HTR-8/SVneo (cell line): Measurements from ENCODE around the gene C17orf113.
"Not testable (repeated sequence)": the region's sequence is repeated elsewhere in the genome, so short reads cannot be mapped to it uniquely, and the experiment has no call there.

Source experiments
- DNase-seq: peaks from one replicate; pipeline ENCODE4 v3.0.0; 2011; ENCODE audit warnings: low spot score, mixed read lengths; ENCODE audit not compliant: insufficient read length
- FAIRE-seq: peaks from 2 replicates; lab custom pipeline; 2011; peaks lifted over from hg19 to GRCh38; lab: Jason Lieb, UNC

The C17orf113 gene

DNA sequence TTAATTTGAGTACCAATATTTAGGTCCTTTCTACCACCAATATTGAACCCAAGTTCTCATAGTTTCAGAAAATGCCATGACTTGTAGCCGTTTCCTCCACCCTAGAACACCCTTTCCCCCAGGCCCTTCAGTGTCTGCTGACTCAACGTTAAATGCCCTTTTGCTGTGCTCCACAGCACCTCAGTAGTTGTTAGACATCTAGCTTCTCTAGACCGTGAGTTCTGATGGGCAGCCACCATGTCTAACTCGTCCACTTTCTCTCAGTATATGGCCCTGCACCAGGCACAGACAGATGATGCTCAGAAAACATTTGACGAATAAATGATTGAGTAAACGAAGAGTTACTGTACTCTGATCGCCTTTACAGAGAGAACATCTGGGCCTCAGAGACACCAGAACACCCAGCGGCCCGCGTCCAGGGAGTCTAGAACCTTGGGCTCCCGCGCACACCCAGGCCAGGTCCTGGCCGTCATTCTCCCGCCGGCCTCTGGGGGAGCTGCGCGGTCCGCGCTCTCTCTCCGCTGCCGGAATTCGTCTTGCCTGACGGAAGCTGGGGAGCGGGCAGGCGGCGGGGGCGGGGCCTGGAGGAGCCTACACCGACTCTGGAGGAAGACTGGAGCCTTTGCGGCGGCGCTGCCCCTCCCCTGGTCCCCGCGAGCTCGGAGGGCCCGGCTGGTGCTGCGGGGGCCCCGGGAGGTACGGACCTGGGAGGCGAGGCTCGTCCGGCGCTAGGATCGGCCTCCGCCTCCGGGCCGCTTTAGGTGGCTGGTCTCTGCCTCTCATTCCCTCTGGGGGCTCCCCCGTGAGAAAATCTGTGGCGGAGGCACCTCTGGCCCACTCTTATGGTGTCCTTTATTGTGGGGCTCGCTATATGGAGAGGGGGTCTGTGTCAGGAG is 30.6 kb downstream of the C17orf113 start, which contains the start of gene NKIRAS2:
Gene NKIRAS2 (plus strand): TSS at position 582 of the 896 bp plus-strand sequence. CDS start 1,488 bp downstream, outside the sequence.
- DNase-seq: peak; percentile 97
- peak; percentile 40 for FAIRE-seq

DNA sequence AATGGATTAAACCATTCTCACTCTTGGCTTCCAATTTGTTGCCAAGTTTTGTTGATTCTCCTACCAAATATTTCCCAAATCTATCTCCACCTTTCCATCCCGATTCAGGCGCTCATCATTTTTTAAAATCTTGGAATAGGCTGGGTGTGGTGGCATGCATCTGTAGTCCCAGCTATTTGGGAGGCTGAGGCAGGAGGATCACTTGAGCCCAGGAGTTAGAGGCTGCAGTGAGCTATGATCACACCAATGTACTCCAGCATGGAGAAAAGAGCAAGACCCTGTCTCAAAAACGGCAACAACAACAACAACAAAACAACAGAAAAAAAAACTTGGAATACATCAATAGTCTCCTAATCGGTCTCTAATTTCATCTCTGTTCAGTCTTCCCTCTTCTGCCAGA is 31.4 kb downstream of the C17orf113 start:
- no peak for DNase-seq
- no peak for FAIRE-seq

- FAIRE-seq (no peak), DNase-seq (no peak)
Measured at GRCh38 chr17:42018339-42018738, 32.1 kb downstream of the C17orf113 start.

DNA sequence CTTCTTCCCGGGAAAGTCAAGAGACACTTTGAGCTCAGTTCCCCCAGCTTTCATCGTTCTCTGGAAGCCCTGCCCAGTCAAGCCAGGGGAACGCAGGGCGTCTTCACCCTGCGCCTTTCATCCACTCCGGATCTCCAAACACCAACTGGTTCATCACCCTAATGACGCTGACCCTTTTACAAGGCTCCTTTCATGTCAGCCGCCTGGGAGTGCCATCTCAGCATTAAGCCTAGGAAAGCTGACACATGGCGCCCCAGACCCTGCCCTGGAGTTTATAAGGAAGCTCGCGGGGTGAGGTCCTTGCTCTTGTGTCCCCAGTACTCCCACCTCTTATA is 32.6 kb downstream of the C17orf113 start:
- no peak for DNase-seq
- no peak for FAIRE-seq

DNA sequence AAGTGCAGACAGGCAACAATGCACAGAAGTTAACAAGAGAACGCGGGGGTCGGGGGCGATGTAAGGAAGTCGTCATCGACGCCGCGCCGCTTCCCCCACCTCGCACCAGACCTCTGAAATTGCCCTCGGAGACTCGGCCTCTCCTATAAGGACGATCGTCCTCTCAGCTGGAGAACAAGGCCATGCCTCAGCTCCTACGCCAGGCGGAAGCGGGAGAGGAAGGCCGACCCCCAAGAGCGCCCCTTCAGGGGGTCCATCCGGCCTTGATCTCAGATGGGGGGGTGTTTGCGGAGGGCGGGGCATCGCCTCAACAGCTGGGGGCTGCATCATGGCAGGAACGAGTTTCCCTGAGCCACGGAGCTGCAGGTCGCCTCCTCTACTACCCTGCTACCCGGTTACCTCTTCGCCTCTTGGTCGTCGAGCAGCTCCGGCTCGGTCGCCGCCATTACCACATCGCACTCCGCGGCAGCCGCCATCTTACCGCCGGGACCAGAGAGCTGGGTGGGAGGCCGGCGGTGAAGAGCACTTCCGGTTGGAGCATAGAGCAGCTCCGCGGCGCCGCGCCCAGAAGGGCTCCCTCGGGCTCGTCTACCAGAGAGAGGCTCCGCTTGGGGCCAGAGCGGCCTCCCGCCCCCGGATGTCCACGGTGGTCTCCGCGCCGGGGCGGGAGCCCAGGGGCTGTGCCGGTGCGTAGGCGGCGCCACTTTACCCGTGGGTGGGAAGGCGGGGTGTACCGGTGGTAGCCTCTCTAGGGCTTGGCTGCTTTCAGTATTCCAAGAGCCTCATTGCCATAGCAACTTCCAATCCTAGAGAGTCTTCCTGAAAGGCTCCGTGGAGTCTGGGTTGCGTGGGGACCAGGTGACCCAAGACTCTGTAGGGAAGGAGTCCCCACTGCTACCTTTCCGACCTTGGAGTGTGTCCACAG is 33.2 kb downstream of the C17orf113 start, which contains the start of gene DNAJC7:
Gene DNAJC7 (minus strand): TSS at position 499 of the 925 bp plus-strand sequence. CDS start 23 bp downstream, at position 476.
- DNase-seq (peak; percentile 93), FAIRE-seq (peak; percentile 92)

- DNase-seq: no peak
- no peak for FAIRE-seq
Measured at GRCh38 chr17:42016411-42016831, 34.0 kb downstream of the C17orf113 start.

DNA sequence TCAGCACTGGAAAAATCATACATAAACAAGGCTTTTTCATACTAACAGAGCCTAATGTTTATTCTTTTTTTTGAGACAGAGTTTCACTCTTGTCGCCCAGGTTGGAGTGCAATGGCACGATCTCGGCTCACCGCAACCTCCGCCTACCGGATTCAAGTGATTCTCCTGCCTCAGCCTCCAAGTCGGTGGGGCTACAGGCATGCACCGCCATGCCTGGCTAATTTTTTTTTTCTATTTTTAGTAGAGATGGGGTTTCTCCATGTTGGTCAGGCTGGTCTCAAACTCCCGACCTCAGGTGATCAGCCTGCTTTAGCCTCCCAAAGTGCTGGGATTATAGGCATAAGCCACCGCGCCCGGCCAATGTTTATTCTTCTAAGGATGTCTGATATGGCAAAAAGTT is 36.7 kb downstream of the C17orf113 start:
- FAIRE-seq, DNase-seq: not testable (repeated sequence)

- not testable (repeated sequence) for FAIRE-seq, DNase-seq
Measured at GRCh38 chr17:42012363-42012762, 38.0 kb downstream of the C17orf113 start.

- FAIRE-seq: no peak
- peak; percentile 63 for DNase-seq
Measured at GRCh38 chr17:42010898-42011516, 39.4 kb downstream of the C17orf113 start.

- FAIRE-seq, DNase-seq: not testable (repeated sequence)
Measured at GRCh38 chr17:42010266-42010680, 40.1 kb downstream of the C17orf113 start.

- DNase-seq (no peak), FAIRE-seq (no peak)
Measured at GRCh38 chr17:42009170-42009569, 41.2 kb downstream of the C17orf113 start.

DNA sequence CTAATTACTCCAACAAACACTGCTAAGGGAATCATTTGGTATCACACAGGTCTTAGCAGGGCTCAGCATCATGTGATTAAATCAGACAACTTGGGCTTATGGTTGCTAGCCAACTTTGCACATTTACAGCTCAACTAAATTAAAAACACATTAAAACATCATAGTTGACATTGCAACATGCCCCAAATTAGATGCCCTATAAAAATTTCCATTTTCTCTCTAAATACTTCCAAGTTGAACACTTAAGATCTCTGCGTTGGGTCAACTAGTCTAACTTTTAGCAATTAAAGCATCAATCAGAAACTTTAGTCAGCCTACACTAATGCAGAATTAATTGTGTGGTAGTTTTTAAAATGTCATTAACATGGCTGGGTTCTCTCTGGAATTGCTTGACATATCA is 45.2 kb downstream of the C17orf113 start:
- FAIRE-seq (no peak), DNase-seq (no peak)

DNA sequence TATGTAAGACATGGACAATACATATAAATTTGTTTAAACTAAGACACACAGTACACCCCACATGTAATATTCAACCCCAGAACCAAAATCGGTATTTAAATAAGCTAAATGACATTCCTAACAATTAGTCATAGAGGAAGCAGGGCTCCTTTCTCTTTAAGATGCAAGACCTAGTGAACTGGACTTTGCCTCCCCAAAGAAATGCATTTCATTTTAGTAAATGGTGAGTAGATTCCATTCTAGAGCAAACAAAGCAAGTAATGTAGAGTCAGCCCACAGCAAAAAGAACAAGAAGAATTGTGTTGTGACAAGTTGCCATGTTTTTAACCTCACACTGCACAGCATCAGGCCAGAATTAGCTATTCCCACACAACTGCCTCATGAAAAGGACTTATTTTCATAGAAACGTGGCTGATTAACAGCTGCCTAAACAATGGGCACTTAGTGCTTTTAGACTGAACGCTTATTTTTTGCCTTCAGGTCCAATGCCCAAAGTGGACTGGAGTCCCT is 47.6 kb downstream of the C17orf113 start:
- no peak for DNase-seq
- no peak for FAIRE-seq

DNA sequence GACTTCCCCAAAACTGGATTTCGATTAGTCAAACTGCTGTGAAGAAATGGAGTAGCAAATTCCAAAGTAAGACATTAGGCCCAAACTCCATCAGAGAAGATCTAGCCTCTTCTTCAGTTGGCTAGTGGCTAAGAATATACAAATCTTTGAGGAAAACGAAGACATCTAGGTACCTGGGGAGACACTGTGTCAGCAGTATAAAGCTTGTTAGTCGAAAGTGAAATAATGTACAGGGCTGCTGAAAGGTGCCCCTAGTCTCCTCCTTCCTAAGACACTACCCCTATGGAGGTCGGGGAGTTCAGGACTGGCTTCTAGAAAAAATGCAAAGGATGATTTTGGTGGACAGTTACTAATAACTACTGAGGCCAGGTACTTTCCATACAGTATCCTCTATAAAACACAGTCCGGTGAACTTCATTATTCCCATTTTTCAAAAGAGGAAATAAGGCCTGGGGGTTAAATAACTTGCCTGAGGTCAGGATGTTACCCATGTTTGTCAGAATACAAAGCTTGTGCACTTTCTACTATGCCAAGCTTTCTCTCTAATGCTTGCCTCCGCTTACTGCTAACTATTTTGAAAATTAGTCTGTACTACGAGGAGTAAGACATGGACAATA is 48.1 kb downstream of the C17orf113 start:
- no peak for FAIRE-seq
- no peak for DNase-seq

DNA sequence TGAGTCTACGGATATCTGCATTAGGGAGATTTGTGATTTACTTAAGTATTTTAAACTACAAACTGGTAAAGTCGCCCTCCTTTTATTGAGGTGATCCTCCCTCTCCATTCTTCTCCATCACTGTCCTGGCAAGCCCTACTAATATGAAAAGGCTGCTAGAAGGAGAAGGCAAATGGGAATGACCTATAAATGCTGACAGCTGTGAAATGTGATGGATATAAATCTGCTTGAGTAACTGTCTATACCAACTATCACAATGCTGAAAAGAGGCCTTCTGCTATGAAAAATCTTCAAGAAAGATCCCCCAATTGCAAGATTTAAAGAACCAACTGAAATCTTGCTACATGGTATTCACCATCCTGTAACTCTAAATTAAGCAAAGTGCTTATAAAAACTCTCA is 48.7 kb downstream of the C17orf113 start:
- DNase-seq (no peak), FAIRE-seq (no peak)

DNA sequence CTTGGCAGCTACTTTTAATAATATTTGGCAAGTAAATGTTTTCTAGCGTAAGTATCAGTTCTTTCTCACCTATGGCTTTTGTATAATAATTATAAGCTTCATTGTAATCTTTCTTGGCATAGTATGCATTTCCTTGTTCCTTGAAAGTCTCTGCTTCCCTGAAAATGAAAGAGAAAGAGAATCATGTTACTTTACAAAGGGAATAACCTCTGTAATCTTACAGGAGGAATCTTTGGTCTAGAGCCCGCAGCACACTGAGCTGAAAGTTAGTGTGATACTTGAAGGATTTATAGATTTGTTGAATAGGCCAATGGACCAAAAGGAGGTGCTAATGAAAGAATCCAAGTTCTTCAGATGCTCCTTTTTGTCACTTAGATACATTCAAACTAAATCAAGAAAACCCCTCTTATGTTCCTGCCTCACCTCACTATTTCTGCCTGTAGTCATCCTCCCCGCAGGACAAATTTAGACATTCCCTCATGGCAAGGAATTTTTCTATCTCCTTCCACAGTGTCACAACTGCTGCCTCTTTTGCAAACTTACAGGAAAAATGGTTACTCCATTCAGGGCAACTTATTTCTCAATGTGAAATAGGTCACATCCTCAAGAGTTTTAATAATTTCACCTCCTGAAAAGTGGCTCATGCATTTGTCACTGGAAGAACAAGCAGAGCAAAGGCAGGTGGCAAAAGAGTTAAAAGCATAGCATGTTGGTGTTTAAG is 49.8 kb downstream of the C17orf113 start:
- DNase-seq: no peak
- FAIRE-seq: no peak

DNA sequence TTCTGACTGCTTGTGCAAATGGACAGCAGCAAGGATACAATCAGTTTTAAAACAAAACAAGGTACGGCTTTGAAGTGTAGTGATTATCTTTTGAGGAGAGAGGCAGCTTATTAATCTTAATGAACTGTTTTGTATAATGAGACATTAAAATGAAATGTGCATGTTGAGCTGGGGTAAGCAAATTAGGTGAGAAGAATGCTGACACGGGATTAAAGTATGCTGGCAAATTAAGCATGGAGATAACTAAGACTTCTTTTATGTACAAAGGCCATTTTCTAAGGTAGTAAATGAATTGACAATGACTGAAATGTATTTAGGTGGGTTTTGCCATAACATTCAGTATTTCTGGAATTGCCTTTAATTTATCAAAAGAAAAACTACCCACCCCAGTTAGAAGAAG is 51.9 kb downstream of the C17orf113 start:
- DNase-seq (no peak), FAIRE-seq (no peak)

- no peak for DNase-seq
Measured at GRCh38 chr17:41996855-41997164, 53.6 kb downstream of the C17orf113 start.

DNA sequence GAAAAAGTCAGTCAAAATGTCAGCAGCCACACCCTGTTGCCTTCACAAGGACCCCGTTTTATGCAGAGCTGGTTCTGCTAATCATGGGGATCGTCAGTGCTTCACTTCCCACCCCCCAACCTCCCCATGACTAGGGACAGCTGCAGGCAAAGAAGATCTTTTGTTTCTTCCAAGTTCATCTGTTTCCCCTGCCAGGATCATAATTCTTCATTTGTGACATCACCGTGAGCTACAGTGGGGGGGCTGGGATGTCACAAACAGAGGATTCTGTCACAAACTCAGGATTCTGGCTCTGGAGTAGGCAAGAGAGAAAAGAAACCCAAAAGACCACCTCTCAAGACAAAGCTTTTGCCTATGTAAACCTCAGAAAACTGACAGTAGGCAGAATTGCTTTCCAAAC is 57.8 kb downstream of the C17orf113 start:
- DNase-seq (no peak), FAIRE-seq (no peak)

More at GRCh38 chr17:41996855-41997164, 53.6 kb downstream of the C17orf113 start:
- FAIRE-seq: peak; percentile 31
